GM08714 (cell line): ENCODE results near the gene STARD10.
A peak's percentile ranks its signal among the peaks of the same experiment; 100 is the strongest.
"Not testable (repeated sequence)": the region's sequence is repeated elsewhere in the genome, so short reads cannot be mapped to it uniquely, and the experiment has no call there.

ENCODE experiments used
- H3K4me3 ChIP-seq: fragments of 200-500 bp; sonication (Bioruptor generic); 2 replicates; pipeline ENCODE4 v1.5.1; 2014; ENCODE audit warnings: mild to moderate bottlenecking, low read length, inconsistent platforms
- ZNF274 ChIP-seq: IDR thresholded peaks from 2 replicates; pipeline ENCODE4 v1.6.1; 2012; ENCODE audit warnings: mild to moderate bottlenecking, low read depth, low read length

STARD10 gene

GRCh38 chr11:72805216-72805615, 11.4 kb upstream of the STARD10 start:
- no peak for TF ChIP-seq ZNF274

GRCh38 chr11:72802822-72803221, 9.0 kb upstream of the STARD10 start:
- TF ChIP-seq ZNF274: no peak

More at GRCh38 chr11:72805216-72805615, 11.4 kb upstream of the STARD10 start:
- H3K4me3 ChIP-seq: no peak overlapping the region

GRCh38 chr11:72799441-72799840, 5.6 kb upstream of the STARD10 start:
- no peak for TF ChIP-seq ZNF274
- H3K4me3 ChIP-seq: no peak overlapping the region

More at GRCh38 chr11:72802822-72803221, 9.0 kb upstream of the STARD10 start:
- no peak overlapping the region for H3K4me3 ChIP-seq

GRCh38 chr11:72798361-72798760, 4.5 kb upstream of the STARD10 start:
- TF ChIP-seq ZNF274: no peak
- no peak overlapping the region for H3K4me3 ChIP-seq

- peak overlapping the region; percentile 35; the same call in 1 of the 2 replicates for H3K4me3 ChIP-seq
- TF ChIP-seq ZNF274: no peak
Measured at GRCh38 chr11:72793076-72793424, 797 bp downstream of the STARD10 start.

GRCh38 chr11:72792437-72793021, 1.3 kb downstream of the STARD10 start:
- no peak overlapping the region for H3K4me3 ChIP-seq
- TF ChIP-seq ZNF274: no peak

GRCh38 chr11:72791228-72791627, 2.6 kb downstream of the STARD10 start:
- not testable (repeated sequence) for H3K4me3 ChIP-seq

- no peak overlapping the region for H3K4me3 ChIP-seq
- TF ChIP-seq ZNF274: no peak
Measured at GRCh38 chr11:72789493-72790131, 4.2 kb downstream of the STARD10 start.

GRCh38 chr11:72788241-72788640, 5.6 kb downstream of the STARD10 start:
- H3K4me3 ChIP-seq: no peak overlapping the region
- no peak for TF ChIP-seq ZNF274

- no peak overlapping the region for H3K4me3 ChIP-seq
- no peak for TF ChIP-seq ZNF274
Measured at GRCh38 chr11:72787216-72788104, 6.4 kb downstream of the STARD10 start.

- no peak for TF ChIP-seq ZNF274
Measured at GRCh38 chr11:72786305-72787215, 7.3 kb downstream of the STARD10 start.

GRCh38 chr11:72784662-72785061, 9.2 kb downstream of the STARD10 start:
- no peak overlapping the region for H3K4me3 ChIP-seq
- TF ChIP-seq ZNF274: no peak

More at GRCh38 chr11:72786305-72787215, 7.3 kb downstream of the STARD10 start:
- no peak overlapping the region for H3K4me3 ChIP-seq

GRCh38 chr11:72783144-72783905, 10.5 kb downstream of the STARD10 start:
- H3K4me3 ChIP-seq: no peak overlapping the region

More at GRCh38 chr11:72783144-72783905, 10.5 kb downstream of the STARD10 start:
- TF ChIP-seq ZNF274: no peak
